ENCODE results near the gene NTM.

- TF ChIP-seq, protein P1, sequence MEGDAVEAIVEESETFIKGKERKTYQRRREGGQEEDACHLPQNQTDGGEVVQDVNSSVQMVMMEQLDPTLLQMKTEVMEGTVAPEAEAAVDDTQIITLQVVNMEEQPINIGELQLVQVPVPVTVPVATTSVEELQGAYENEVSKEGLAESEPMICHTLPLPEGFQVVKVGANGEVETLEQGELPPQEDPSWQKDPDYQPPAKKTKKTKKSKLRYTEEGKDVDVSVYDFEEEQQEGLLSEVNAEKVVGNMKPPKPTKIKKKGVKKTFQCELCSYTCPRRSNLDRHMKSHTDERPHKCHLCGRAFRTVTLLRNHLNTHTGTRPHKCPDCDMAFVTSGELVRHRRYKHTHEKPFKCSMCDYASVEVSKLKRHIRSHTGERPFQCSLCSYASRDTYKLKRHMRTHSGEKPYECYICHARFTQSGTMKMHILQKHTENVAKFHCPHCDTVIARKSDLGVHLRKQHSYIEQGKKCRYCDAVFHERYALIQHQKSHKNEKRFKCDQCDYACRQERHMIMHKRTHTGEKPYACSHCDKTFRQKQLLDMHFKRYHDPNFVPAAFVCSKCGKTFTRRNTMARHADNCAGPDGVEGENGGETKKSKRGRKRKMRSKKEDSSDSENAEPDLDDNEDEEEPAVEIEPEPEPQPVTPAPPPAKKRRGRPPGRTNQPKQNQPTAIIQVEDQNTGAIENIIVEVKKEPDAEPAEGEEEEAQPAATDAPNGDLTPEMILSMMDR (IDR thresholded peaks at IDR 0.05), result no peak
- TF ChIP-seq ELF4 (CRISPR knock-in tag; IDR thresholded peaks at IDR 0.05; ENCODE audit: low read depth) (no peak), CBFB (CRISPR knock-in tag; IDR thresholded peaks at IDR 0.05; ENCODE audit: low read depth) (no peak), GRHL2 (CRISPR knock-in tag; IDR thresholded peaks at IDR 0.05; ENCODE audit: insufficient replicate concordance, severe bottlenecking) (no peak), SP1 (CRISPR knock-in tag; conservative IDR thresholded peaks at IDR 0.05) (no peak)
- TF ChIP-seq, protein P2, sequence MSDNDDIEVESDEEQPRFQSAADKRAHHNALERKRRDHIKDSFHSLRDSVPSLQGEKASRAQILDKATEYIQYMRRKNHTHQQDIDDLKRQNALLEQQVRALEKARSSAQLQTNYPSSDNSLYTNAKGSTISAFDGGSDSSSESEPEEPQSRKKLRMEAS (CRISPR knock-in tag; IDR thresholded peaks at IDR 0.05), result no peak
These were observed 980.6 kb downstream of the NTM start for GRCh38 chr11:132351050-132351449.
